ENCODE data around the gene RTN1.

Gene RTN1

DNA sequence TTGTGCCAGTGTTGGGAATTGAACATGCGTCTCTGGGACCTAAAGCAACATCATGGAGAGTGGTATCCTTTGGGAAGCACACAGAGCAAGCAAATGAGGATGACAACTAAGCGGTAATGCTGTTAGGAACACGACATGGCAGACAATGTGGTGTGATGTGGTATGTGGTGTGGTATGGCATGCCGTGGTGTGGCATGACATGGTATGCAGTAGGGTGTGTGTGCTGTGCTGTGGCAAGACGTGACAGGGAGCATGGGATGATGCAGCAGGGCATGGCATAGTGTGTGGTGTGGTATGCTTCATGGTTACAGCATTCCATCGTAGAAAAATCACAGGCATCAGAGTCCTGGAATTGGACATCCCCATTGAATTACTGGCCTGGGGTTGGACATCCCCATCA, 108.7 kb downstream of the RTN1 start:
- no peak overlapping the region for H3K9ac ChIP-seq (ENCODE audit: low read length)
- H3K36me3 ChIP-seq (replicated peaks; ENCODE audit: insufficient read depth, low read length): no peaks in the 10 kb centered on the region
- H3K4me2 ChIP-seq (ENCODE audit: low read depth, low read length): no peak overlapping the region
- H3K79me2 ChIP-seq (ENCODE audit: low read length): no peaks in the 10 kb centered on the region
- H2AFZ ChIP-seq (ENCODE audit: low read length): no peak overlapping the region
- H3K9me3 ChIP-seq (replicated peaks; ENCODE audit: insufficient read depth, low read length): no peaks in the 10 kb centered on the region
- no peak overlapping the region for H3K4me3 ChIP-seq (ENCODE audit: low read length)
- no peaks in the 10 kb centered on the region for H3K4me1 ChIP-seq (ENCODE audit: low read length)
- no peak overlapping the region for H3K27ac ChIP-seq (ENCODE audit: low read length)
- no peaks in the 10 kb centered on the region for H4K20me1 ChIP-seq (ENCODE audit: insufficient read depth, low read length)
- no peaks in the 10 kb centered on the region for H3K27me3 ChIP-seq (replicated peaks; ENCODE audit: insufficient read depth, low read length)
- DNase-seq: no peak
- no peaks in the 10 kb centered on the region for H3F3A ChIP-seq (ENCODE audit: insufficient read depth, low read length)
- no peaks in the 10 kb centered on the region for H3K9me2 ChIP-seq (replicated peaks; ENCODE audit: insufficient read depth, low read length)
- no peak for TF ChIP-seq EZH2 (optimal IDR thresholded peaks at IDR 0.05; ENCODE audit: low read depth, low read length)
- no peak for TF ChIP-seq EZH2phosphoT487 (IDR thresholded peaks at IDR 0.05; ENCODE audit: low read length)
- TF ChIP-seq, protein P1, sequence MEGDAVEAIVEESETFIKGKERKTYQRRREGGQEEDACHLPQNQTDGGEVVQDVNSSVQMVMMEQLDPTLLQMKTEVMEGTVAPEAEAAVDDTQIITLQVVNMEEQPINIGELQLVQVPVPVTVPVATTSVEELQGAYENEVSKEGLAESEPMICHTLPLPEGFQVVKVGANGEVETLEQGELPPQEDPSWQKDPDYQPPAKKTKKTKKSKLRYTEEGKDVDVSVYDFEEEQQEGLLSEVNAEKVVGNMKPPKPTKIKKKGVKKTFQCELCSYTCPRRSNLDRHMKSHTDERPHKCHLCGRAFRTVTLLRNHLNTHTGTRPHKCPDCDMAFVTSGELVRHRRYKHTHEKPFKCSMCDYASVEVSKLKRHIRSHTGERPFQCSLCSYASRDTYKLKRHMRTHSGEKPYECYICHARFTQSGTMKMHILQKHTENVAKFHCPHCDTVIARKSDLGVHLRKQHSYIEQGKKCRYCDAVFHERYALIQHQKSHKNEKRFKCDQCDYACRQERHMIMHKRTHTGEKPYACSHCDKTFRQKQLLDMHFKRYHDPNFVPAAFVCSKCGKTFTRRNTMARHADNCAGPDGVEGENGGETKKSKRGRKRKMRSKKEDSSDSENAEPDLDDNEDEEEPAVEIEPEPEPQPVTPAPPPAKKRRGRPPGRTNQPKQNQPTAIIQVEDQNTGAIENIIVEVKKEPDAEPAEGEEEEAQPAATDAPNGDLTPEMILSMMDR (IDR thresholded peaks at IDR 0.05; ENCODE audit: low read length): no peak

GRCh38 chr14:59755409-59756135, 115.0 kb downstream of the RTN1 start:
- DNase-seq: no peak
- H3K4me1 ChIP-seq (ENCODE audit: low read length): no peaks in the 10 kb centered on the region
- H3K9ac ChIP-seq (ENCODE audit: low read length): no peak overlapping the region
- no peak overlapping the region for H3K4me3 ChIP-seq (ENCODE audit: low read length)
- H3K9me2 ChIP-seq (replicated peaks; ENCODE audit: insufficient read depth, low read length): no peaks in the 10 kb centered on the region
- no peaks in the 10 kb centered on the region for H3K27me3 ChIP-seq (replicated peaks; ENCODE audit: insufficient read depth, low read length)
- H3F3A ChIP-seq (ENCODE audit: insufficient read depth, low read length): no peaks in the 10 kb centered on the region
- H3K27ac ChIP-seq (ENCODE audit: low read length): no peak overlapping the region
- TF ChIP-seq, protein P1 (IDR thresholded peaks at IDR 0.05; ENCODE audit: low read length): no peak
- TF ChIP-seq EZH2phosphoT487 (IDR thresholded peaks at IDR 0.05; ENCODE audit: low read length) (no peak), EZH2 (optimal IDR thresholded peaks at IDR 0.05; ENCODE audit: low read depth, low read length) (no peak)
- H3K9me3 ChIP-seq (replicated peaks; ENCODE audit: insufficient read depth, low read length): no peaks in the 10 kb centered on the region
- no peak overlapping the region for H3K4me2 ChIP-seq (ENCODE audit: low read depth, low read length)
- H2AFZ ChIP-seq (ENCODE audit: low read length): no peak overlapping the region
- no peaks in the 10 kb centered on the region for H3K79me2 ChIP-seq (ENCODE audit: low read length)
- H4K20me1 ChIP-seq (ENCODE audit: insufficient read depth, low read length): no peaks in the 10 kb centered on the region
- H3K36me3 ChIP-seq (replicated peaks; ENCODE audit: insufficient read depth, low read length): no peaks in the 10 kb centered on the region

DNA sequence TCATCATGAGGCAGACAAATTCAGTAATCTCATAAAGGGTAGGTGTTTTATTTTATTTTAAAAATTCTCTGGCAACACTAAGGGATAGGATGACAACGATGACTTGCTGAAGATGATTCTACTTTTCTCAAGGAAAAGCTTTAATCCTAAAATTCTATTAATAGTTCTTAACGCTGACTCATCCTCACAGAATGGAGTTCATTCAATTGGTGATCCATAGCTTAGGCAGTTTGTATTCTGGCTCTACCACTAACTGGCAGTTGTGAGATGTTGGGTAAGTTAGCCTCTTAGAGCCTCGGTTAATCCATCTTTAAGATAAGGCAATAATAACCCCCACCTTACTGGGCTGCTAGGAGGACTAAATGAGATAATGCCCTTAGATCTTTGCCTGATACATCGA, 116.3 kb downstream of the RTN1 start:
- Histone ChIP-seq H3K27ac (ENCODE audit: low read length) (no peak overlapping the region), H3F3A (ENCODE audit: insufficient read depth, low read length) (no peaks in the 10 kb centered on the region), H3K9me3 (replicated peaks; ENCODE audit: insufficient read depth, low read length) (no peaks in the 10 kb centered on the region), H4K20me1 (ENCODE audit: insufficient read depth, low read length) (no peaks in the 10 kb centered on the region), H3K9me2 (replicated peaks; ENCODE audit: insufficient read depth, low read length) (no peaks in the 10 kb centered on the region), H2AFZ (ENCODE audit: low read length) (no peak overlapping the region), H3K4me2 (ENCODE audit: low read depth, low read length) (no peak overlapping the region), H3K79me2 (ENCODE audit: low read length) (no peaks in the 10 kb centered on the region), H3K27me3 (replicated peaks; ENCODE audit: insufficient read depth, low read length) (no peaks in the 10 kb centered on the region), H3K36me3 (replicated peaks; ENCODE audit: insufficient read depth, low read length) (no peaks in the 10 kb centered on the region), H3K4me3 (ENCODE audit: low read length) (no peak overlapping the region), H3K9ac (ENCODE audit: low read length) (no peak overlapping the region), H3K4me1 (ENCODE audit: low read length) (no peaks in the 10 kb centered on the region)
- TF ChIP-seq EZH2 (optimal IDR thresholded peaks at IDR 0.05; ENCODE audit: low read depth, low read length) (no peak), EZH2phosphoT487 (IDR thresholded peaks at IDR 0.05; ENCODE audit: low read length) (no peak)
- TF ChIP-seq, protein P1 (IDR thresholded peaks at IDR 0.05; ENCODE audit: low read length): no peak
- no peak for DNase-seq

All from MM.1S (cell line).